Measurements from ENCODE around the gene KLHDC8A.
"Not testable (repeated sequence)": the region's sequence is repeated elsewhere in the genome, so short reads cannot be mapped to it uniquely, and the experiment has no call there.

KLHDC8A gene

GRCh38 chr1:205318231-205318991, 38.3 kb downstream of the KLHDC8A start:
- no peak for DNase-seq (ENCODE audit: low spot score)

DNA sequence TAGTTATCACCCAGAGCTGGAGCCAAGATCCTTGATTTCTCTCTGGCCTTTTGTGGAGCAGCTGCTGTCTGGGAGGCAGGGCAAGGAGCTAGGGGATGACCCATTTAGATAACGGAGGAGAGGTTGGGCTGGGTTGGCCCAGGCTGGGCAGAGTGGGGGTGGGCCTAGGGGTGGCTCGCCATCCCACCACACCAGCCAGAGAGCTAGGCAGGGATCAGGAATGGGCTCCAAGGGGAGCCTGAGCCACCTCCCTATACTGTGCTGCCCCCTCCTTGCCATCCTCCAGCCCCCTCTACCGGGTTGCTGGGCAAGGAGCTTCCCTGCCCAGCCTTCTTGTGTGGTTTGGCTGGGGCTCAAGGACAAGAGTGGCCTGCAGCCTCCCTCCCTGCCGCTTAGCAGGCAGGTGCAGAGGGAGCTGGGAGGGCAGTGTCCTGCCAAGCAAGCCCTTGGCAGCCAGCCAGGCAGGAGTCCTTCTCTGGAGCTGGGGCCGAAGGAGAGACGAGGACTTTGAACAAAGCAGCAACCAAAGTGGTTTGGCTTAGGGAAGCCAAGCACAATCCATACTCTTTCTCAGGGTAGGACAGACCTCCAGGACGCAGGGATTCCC, 39.3 kb downstream of the KLHDC8A start:
- no peak for DNase-seq (ENCODE audit: low spot score)

- no peak for DNase-seq (ENCODE audit: low spot score)
These were observed 40.6 kb downstream of the KLHDC8A start for GRCh38 chr1:205316161-205316566.

DNA sequence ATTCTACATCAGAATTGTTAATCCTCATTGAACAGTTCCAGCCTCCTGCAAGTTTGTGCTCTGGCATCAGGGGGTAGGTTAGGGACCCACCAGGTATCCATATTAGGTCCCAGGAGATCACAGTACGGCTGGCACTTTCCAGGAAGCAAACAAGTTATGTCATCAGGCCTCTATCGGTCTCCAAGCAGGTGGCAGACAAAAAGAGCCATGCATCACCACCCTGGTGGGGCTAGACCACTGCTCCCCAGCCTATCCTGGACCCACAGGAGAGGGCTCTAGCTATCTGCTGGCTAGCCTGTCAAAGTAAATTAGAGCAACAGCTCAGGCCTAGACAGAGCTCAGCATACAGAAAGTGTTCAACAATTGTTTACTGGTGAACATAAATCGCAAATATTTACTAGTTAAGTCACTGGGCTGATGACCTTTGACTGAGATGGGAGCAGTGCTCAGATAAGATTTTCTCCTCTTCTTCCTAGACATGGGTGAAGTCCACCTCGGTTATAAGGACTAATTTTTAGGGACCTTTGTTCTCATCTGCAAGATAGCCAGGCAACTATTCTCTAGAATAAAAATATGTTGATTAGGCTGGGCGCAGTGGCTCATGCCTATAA, 41.6 kb downstream of the KLHDC8A start:
- DNase-seq (ENCODE audit: low spot score): no peak

DNA sequence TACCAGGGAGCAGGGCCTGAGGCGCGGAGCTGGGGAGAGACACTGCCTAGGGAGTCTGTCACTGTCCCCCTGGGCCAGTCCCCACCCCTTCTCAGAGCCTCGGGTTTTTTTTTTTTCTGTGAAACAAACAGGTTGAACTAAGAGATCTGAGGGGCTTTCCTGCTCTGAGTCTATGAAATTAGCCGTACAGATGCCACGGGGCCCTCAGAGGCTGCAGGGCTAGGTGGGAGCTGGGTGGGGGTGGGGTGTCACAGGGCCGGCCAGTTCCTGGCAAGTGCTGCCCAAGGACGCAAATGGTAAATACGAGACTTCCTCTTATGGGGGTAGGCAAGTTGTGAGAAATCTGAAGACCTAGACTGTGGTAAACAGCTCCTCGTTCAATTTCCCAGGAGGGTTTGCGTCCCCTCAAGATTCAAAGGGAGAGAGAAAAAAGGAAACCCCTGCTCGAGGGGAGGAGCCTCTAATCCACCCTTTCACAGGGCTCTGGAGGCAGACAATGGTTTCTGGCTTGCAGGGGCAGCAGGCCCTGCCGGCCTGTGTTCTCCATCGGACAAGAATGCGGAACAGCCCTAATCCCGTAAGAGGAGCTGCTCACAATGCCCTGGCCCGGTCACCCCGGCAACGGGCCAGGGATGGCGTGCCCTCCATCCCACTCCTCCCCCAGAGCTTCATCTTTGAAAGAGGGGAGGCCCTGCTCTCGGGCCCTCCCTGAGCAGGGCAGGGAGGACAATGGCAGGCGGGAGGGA, 43.0 kb downstream of the KLHDC8A start:
- no peak for DNase-seq (ENCODE audit: low spot score)

DNA sequence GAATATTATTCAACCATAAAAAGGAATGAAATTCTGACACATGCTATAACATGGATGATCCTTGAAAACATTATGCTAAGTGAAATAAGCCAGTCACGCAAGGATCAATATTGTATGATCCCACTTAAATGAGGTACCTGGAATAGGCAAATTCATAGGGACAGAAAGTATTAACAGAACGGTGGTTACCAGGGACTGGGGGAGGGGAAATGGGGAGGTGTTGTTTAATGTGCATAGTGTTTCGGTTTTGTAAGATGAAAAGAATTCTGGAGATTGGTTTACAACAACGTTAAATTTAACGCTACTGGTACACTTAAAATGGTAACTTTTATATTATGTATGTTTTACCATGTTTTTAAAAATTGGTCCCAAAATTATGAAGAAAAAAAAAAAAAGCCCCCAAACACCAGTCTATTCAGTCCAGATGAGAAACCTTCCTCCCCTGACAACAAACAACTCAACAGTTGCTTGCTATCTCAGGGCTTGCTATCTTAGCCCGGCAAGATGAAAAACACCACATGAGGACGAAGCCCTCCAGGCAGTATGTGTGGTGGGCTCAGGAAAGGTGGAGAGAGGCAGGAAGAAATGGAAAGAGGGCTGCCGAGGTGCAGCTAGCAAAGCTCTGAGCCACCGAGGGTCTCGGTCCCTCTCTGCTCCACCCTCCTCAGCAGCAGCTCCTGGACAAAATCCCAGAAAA, 43.7 kb downstream of the KLHDC8A start:
- no peak for DNase-seq (ENCODE audit: low spot score)

DNA sequence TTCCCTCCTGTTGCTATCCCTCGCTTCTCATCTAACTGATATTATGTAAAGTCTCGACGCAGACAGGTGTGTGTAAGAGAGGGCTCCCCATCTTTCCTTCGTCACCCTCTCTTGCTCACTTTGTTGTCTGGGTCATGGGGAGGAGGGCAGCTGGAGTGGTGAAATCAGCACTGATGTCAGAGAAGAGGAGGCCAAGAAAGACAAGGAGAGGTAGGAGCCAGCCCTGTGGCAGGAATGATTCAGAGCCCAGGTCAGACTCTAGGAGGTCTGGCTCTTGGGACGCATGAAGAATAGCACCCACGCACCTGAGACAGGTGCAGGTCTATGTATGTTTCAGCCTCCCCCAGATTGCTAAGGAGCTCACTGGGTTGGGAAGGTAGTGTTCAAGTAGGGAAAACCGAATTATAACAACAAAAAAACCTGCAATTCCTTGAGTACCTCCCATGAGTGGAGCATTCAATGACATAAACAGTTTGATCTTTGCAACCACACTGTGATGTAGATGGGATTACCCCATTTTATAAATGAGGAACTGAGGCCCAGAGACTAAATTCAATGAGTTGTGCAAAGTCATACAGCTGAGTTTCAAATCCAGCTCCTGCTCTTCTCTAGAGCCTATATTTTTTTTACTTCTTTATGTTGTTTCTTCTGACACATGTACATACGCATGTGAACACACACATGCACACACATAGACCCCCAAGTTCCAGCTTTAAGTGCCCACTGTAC, 45.6 kb downstream of the KLHDC8A start:
- DNase-seq (ENCODE audit: low spot score): no peak

DNA sequence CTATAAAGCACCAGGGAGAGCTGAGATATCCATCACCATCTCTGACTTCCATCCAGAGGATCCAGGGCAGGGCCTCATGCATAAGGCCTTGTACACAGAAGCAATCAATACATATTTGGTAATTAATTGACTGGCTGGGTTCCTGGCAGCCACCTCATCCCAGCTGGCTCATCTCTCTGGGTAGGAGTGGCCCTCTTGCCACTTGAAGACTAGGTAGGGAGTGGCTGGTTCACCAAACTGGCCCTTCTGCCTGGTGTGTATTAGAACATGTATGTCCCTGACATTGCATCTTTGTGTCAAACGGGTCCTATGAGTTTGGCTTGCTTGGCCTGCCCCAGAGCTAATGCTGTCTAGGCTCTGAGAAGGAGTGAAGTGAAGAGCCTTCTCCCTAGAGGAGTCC, 47.0 kb downstream of the KLHDC8A start:
- no peak for DNase-seq (ENCODE audit: low spot score)

DNA sequence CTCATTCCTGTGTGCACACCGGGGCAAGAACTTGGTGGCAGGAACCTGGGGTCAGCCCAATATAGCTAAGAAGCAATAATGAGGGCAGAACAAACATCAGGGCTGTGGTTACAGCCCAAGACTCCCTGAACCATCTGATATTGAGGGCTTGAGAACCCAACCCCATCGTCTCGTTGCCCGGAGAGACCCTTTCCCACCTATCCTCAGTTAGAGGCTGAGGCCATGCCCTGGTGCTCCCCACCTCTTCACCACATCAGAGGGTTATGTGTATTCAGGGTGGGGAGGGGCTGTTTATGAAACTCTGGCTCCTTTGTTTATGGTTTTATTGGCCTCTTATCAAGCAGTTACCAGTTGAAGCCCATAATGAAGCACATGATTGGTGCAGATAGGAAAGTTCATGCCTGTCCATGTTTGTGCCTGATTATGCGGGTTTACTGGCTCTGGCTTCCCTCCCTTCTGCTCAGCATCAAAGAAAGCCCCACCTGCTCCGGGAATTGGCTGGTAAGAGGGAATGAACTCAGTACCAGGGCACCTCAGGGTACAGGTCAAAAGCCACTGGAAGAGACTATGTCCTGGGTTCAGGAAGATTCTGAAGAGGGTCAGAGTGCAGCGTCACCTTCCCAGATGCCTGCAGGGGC, 49.7 kb downstream of the KLHDC8A start:
- no peak for DNase-seq (ENCODE audit: low spot score)

DNA sequence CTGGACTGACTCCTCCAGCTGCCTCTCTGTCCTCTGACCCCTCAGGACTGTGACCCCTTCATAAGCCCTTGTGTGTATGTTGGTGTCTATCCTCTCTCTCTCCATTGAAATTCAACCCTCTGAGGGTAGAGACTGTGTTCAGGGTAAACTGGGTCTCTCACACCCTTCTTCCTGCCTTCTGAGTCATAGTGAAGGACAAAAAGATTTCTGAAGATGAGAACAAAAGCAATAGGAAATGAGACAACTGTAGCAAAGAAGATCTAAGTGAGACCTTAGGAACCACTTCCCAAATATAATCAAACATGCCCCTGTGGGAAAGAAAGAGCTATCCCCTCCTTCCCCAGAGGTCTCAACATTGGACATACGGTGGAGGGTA, 52.0 kb downstream of the KLHDC8A start:
- no peak for DNase-seq (ENCODE audit: low spot score)

- DNase-seq (ENCODE audit: low spot score): no peak
These were observed 52.6 kb downstream of the KLHDC8A start for GRCh38 chr1:205304046-205304694.

DNA sequence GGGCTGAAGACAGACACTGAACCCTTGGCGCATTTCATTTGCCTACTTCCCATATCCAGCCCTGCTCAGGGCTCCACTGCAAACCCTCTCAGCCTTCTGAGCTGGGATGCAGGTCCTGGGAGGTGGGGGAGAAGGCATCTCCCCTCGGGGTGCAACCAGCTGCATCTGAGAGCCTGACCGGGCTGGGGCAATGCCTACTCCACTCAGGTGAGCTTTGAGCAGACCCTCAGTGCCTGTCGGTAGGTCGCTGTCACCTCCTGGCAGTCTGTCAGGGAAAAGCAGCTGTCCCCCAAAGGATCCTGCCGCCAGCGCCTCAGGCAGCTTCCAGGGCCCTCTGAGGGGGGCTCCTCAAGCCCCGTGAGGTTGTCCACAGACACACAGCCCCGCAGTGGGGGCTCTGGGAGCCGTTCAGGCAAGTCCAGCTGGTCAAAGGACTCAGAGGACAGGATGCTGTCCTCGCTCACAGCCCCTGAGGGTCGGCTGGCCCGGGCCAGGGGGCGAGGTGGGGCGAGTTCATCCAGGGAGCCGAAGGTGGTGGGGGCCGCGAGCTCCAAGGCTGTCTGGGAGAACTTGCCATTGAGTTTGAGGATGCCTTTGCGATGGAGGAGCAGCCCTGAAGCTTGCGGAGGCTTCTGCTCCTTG, 53.4 kb downstream of the KLHDC8A start:
- DNase-seq (ENCODE audit: low spot score): no peak

DNA sequence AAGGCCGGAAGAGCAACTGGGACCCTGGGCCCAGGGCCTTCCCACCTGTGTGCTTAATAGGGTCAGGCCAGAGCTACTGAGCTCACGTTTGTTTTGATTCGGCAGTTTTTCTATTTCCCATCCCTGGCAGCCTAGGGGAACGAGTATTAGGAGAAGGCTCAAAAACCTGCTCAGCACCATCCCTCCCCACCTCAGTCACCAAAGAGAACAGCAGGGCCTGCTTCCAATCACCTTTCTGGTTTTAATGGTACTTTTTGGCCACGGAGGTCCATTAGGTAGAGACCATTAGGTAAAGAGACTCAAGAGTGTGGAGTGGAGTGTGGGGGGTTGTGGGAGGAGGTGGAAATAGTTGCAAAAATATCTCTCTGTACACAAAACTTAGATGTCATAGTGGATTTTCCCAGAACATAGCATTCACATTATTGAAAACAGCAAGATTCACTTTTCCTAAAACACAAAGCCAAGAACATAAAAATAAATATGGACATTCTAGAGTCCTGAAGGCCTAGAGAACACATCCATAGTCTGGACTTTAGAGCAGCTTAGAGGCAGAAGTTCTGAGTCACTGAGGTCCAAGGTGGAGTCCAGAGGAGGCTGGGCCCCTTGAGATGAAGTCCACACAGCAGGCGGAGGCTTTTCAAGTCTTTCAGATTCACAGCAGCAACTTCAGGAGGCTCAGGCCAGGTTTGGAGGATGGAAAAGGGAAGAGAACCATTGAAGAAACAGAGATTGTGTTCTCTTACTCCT, 54.7 kb downstream of the KLHDC8A start:
- DNase-seq (ENCODE audit: low spot score): no peak

GRCh38 chr1:205301205-205301821, 55.4 kb downstream of the KLHDC8A start:
- DNase-seq (ENCODE audit: low spot score): no peak

DNA sequence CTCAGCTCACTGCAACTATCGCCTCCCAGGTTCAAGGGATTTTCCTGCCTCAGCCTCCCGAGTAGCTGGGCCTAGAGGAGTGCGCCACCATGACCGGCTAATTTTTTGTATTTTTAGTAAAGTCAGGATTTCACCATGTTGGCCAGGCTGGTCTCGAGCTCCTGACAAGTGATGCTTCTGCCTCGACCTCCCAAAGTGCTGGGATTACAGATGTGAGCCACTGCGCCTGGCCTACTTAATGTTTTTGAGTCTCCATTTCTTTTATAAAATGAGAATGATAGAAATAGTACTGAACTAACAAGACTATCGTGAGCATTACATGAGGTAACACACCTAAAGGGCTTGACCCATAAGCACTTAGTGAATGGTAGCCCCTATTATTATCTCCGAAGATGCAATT, 56.6 kb downstream of the KLHDC8A start:
- no peak for DNase-seq (ENCODE audit: low spot score)

DNA sequence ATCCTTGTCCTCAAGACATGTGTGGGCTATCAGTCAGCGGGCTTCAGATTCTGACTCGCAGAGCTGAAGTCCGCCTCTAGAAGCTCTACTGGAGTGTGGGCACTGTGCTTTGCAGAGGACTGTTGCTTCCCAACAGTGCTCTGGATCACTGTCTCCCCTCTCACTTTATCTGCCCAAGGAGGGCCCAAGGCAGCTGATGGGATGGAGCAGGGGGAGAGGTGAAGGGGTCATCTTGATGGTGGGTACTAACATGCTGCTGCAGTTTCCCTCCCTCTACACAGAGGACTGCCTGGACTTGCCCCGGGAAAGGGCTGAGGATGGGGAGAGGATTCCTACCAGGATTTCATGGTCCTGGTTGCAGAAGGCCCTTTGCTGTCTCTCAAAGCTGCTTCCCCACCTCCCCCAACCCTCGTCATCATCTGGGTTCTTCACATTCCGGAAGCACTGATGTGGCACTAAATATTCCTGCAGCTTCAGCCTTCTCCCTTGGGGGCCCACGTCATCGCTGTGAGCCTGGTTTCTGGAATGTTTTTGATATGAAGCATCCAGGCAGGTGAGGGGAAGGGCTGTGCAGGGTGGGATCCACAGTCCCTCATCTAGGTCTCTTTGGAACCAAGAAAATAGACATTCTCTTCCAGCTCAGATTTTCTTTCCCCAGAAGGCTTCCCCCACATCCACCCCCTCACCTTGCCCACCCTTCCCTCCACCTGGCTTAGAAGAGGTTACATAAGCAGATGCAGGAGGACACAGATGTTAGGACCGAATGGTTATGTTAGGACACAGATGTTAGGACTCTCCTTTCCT, 58.3 kb downstream of the KLHDC8A start:
- no peak for DNase-seq (ENCODE audit: low spot score)

- DNase-seq (ENCODE audit: low spot score): not testable (repeated sequence)
These were observed 59.1 kb downstream of the KLHDC8A start for GRCh38 chr1:205297546-205298177.
